Stimulated activated CD4-positive, alpha-beta T cell treated with anti-CD3 and anti-CD28 coated beads, TNF-alpha, amount 100 ng/mL, for 24 hours (primary cell): Measurements from ENCODE around the gene NCAPD3.

Experiments used
- DNase-seq, 3 experiments: peaks; one replicate each; pipeline ENCODE4 v3.0.0-alpha.2; 2020; ENCODE audit warnings: low read depth in 3 of 3

Gene NCAPD3

DNA sequence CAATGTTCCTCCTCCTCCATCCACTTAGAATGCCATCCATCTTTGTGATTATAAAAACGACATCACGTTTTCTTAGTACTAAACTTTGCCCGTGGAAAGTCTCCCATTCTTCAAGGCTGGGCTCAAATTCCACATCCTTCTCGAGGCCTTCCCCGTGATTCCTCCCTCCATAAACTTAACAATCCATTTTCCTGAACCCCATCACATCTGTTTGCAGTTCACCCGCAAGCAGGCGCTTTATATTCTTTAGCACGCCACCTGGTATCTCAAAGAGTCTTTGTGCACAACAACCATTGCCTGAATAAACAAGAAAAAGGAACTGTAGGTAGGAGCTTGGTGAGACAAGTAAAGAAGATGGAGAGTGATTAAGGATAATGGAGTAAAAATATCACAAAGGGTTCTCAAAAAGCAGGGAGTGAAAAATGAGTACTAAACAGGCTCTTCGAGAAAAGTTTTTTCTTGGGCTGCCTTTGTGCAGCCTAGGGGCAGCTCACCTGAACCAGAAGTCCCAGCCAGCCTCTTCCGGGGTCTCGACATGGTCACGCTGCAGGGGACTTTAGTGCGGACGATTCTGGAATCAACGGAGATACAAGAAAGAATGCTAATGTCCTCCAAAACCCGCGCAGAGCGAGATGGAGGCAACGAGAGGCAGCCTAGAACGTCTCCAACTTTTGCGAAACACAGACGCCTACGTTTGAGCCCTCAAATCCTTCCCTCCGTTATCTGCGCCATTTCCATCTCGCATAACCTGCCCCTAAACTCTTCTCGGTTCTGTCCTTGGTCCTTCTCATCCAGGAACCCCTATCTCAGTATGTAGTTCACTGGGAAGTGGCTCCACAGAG lies 28.8 kb upstream of the NCAPD3 start:
- no peak for DNase-seq

DNA sequence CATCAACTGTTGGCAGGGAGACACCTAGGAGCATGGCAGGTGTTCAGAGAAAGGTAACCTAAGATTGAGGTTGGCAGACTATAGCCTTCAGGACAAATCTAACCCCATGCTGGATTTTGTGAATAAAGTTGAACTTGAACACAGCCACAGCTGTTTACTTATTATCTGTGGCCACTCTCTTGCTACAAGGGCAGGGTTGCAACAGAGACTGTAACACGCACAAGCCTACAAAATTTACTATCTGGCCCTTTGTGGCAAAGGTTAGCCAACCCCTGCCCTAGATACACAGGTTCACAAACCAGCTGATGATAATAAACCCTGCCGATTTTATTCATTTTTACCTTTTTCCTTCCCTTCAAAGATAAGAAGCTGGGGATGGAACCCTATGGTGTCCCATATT lies 26.9 kb upstream of the NCAPD3 start:
- no peak for DNase-seq

GRCh38 chr11:134250246-134250645 lies 26.5 kb upstream of the NCAPD3 start:
- DNase-seq, result no peak

DNA sequence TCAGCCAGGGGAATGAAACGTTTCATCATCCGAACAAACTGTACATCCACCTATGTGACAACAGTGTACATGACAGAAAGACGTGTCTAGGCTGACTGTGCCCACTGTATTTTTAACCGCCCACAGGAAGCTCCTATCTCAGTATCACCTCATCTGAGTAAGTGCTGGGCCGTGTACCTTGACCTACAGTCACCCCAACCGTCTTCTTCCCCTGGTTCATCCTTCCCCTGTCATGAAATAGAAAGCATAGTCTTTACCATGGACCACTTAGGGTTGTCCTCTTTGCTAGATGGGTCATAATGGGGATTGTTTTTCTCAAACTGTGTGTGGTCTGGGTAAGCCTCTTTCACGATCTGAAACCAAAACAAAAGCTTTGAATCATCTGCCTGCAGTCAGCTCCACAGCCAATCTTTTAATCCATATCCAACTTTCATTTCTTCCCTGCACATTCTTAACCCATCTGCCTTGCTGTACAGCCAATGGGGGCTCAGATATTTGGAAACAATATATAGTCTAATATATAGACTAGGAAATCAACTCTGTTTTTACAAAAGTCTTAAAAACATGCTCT lies 25.2 kb upstream of the NCAPD3 start:
- DNase-seq, result no peak

DNA sequence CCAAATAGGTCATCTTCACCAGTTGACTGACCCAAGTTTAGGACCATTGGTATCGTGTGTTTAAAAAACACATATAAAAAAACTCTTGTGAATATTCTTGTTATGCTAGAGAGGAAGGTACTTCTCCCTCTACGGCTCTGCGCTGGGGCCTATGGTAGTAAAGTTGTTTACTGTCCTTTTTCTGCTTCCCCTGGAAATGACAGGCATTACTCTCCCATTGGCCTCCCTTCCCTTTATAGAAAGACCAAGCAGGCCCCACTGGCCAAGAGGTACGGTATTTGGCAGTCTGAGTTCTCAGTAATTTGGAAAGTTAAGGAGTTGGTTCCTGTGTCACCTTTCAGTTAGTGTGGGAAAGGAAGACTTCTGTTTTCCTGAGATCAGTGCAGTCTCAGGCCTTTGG lies 22.9 kb upstream of the NCAPD3 start:
- DNase-seq, result no peak

GRCh38 chr11:134246100-134246499 lies 22.3 kb upstream of the NCAPD3 start:
- no peak for DNase-seq

GRCh38 chr11:134245434-134245833 lies 21.7 kb upstream of the NCAPD3 start:
- no peak for DNase-seq

DNA sequence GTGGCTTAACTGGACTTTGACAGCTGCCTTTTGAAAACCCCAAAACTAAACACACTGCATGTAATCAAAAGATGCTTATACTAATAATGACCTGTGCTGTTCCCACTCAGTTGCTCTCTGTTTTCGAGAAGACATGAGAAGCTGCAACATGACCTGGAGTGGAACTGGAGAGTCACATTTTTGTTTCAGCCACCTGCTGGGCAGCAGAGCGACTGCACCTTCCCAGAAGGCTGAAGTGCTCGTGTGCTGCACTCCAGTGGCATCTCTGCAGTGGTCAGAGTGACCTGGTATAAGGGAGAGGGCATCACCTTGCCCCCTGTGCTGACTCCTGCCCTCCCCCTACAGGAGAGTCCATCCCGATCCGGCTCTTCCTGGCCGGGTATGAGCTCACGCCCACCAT lies 20.8 kb upstream of the NCAPD3 start:
- DNase-seq, result no peak

DNA sequence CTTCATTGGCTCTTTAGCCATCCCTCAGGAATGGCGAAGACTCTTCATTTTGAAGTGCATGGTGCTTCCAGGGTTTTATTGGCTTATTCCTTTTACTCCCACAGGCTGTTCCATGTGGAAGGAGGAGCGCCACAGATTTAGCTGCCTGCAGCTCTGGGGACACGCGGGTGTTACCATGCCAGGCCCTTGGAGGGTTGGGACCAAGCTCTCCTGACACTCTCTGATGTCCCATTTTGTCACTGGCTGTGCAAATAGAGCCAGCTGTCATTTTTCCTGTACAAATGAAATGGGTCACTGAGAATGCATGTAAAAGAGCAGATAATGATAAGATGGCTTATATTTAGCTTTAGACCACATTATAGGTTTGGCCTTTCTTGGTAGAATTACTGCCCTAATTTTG lies 20.1 kb upstream of the NCAPD3 start:
- no peak for DNase-seq

DNA sequence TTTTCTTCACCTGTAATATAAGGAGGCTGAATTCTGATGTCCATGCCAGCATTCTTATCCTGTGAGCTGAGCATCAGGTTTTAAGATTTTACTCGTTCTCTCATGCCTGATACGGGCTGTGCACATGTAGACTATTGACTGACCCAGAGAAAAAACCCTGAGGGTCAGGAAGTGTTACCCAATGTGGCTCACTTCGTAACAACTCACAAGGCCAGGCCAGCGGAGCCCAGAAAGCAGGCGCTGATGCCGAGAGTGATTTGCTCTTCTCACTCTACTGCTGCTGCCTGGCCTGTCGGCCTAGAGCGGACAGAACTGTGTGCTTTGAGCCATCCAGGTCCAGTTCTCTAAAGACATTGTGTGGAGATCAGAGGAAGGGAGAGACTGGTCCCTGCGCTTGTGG lies 18.6 kb upstream of the NCAPD3 start:
- DNase-seq, result no peak

DNA sequence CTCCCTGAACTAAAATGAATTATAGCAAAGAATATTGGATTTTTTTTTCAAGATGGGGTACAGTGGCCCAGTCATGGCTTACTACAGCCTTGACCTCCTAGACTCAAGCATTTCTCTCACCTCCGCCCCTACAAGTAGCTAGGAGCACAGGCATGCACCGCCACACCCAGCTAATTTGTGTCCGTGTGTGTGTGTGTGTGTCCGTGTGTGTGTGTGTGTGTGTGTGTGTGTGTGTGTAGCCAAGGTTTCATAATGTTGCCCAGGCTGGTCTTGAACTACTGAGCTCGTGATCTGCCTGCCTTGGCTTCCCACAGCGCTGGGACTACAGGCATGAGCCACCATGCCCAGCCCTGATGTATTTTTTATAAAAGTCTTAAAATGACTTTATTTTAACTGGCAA lies 16.8 kb upstream of the NCAPD3 start:
- DNase-seq, result no peak

- no peak for DNase-seq
These were observed 15.2 kb upstream of the NCAPD3 start for GRCh38 chr11:134238956-134239355.

GRCh38 chr11:134237557-134237922 lies 13.8 kb upstream of the NCAPD3 start:
- no peak for DNase-seq

GRCh38 chr11:134236834-134237556 lies 13.2 kb upstream of the NCAPD3 start:
- no peak for DNase-seq

DNA sequence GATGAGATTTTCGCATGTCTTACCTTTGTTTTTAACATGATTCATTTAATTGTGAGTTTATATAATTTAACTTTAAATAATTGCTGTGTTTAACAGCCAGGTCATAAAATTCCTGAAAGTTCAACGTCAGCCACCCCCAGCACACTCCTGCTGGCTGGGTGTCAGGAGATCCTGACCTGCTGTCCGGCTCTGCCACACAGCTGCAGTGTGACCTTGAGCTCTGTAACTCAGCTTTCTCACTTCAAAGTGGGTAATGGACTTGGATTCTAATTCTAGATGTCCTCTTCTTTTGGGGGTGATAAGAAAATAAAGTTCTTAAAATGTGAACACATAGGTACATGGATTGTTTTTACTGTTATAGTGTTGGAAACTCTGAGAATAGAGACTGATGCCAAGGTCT lies 11.6 kb upstream of the NCAPD3 start:
- no peak for DNase-seq

GRCh38 chr11:134233729-134234179 lies 10.0 kb upstream of the NCAPD3 start:
- no peak for DNase-seq

DNA sequence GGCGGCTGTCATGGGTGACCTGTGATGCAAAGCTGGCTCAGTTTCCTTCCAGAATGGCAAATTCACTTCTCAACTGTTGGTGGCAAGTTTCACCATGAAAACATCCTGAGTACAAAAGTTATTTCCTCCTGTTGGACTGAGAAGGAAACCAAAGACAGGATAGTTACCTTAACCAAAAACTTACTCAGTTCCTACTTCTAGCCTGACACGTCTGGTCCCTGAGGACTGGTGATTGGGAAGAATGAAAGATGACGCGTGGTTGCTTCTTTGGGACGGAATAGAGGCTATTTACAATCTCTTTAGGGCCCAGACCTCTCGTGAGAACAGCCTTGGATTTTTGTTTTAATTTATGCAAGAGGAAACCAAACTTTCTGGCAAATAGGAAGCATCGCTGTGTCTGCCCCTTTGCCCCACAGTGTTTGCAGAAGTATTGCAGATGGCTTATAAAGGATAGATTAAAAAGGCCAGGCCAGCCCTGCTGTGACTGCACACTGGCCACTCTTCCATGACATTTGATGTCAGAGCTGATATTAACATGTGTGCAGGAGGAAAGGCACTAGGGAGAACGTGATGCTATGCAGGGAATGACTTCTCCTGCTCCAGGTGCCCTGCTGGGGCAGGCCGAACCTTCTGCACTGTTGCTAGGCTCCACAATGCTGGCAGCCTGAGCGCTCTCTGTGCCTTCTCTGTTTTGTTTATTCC lies 8.3 kb upstream of the NCAPD3 start:
- DNase-seq, result no peak

DNA sequence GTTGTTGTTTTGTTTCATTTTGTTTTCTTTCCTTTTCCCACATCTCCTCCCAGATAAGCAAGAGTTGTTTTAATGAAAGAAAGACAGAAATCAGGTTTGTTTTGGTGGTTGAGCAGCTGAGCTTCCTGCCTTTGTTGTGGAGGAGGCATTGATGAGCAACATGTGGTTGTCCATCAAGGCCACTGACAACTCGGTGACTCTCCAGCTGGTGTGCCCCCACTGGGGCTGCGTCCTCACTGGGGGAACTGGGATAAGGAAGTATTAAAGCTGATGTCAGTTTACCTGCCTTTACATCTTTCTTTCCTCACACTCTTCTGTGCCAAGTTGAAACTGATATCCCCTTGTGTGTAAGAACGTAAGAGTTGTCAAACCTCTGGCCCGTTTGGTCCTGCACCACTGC lies 6.6 kb upstream of the NCAPD3 start:
- DNase-seq, result no peak

- no peak for DNase-seq
These were observed 5.5 kb upstream of the NCAPD3 start for GRCh38 chr11:134229126-134229790.

DNA sequence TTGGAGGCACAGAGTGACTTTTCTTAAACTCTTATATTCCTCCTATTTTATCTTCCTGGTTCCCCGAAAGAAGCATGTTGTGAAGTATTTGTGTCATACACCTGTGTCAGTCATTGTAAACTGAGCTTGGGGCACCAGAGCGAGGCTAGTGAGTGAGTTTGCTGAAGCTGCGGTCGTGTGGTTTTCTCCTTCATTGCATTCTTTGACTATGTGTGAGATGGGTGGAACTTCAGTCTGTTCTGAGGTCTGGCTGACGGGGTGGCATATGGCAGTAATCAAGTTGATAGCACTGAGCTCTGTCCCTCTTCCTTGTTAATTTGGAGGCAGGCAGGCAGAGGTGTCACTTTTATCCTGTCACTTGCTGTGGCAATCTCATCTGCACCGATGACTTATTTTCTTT lies 4.9 kb upstream of the NCAPD3 start:
- DNase-seq, result no peak

DNA sequence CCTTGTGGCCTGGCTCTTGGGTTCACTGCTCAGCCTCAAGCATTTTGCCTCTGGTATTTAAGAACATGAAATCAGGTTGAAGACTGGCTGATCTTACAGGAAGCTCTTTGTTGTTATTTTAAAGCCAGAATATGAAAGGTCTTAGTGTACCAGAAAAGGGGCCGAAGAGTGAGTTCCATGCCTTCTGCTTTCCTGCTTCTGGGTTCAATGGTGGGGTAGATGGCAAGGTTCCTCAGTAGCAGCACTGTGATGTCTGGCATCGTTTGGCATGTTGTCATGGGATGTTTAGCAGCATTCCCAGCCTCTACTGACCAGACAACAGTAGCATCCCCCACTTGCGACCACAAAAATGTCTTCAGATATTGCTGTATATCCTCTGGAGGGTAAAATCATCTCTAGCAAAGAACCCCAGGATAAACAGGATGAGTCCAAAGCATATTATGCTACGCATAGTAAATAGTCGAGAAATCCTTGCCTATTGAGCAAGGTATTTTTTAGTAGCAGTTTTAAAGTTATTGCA lies 3.1 kb upstream of the NCAPD3 start:
- no peak for DNase-seq
